HEK293 (cell line): ENCODE data around the gene RASA3.
A peak's percentile ranks its signal among the peaks of the same experiment; 100 is the strongest.

Experiments used
- CTCF ChIA-PET: fragments of 350-600 bp; formaldehyde crosslinking; extraction: SDS; loops from one replicate; lab custom pipeline; 2021; ENCODE audit warnings: antibody characterized with exemption; lab: Yijun Ruan, JAX
- POLR2A ChIA-PET: fragments of 300-600 bp; formaldehyde crosslinking; extraction: SDS; loops from one replicate; lab custom pipeline; 2020; ENCODE audit warnings: antibody characterized with exemption, inconsistent platforms; lab: Yijun Ruan, JAX
- H3K27ac ChIP-seq: fragments of 200-500 bp; sonication (Bioruptor generic); 2 replicates; pipeline ENCODE4 v1.5.1; 2014; ENCODE audit warnings: low read depth, low read length, control low read depth, inconsistent platforms; ENCODE audit errors: extremely low read depth
- H3K36me3 ChIP-seq, 2 experiments: fragments of 200-500 bp in 1 of 2; sonication (Bioruptor generic) in 1 of 2; 1 replicate in 1 of 2; 2 replicates in 1 of 2; pipeline ENCODE4 v1.5.1; 2014 to 2017; ENCODE audit warnings: inconsistent platforms in 2 of 2, low read length in 2 of 2; ENCODE audit not compliant: control insufficient read depth in 2 of 2, insufficient read depth in 1 of 2
- H3K4me1 ChIP-seq: fragments of 200-500 bp; sonication (Bioruptor generic); 2 replicates; pipeline ENCODE4 v1.5.1; 2014; ENCODE audit warnings: mild to moderate bottlenecking, low read length, inconsistent platforms; ENCODE audit not compliant: control insufficient read depth, insufficient read depth
- H3K4me3 ChIP-seq: 2 replicates; pipeline ENCODE4 v1.5.1; 2011; ENCODE audit warnings: low read depth, mild to moderate bottlenecking, control low read depth, low read length, moderate library complexity
- H3K9me3 ChIP-seq: fragments of 200-500 bp; sonication (Bioruptor generic); 2 replicates; pipeline ENCODE4 v1.5.1; 2014; ENCODE audit warnings: low read depth, low read length, inconsistent platforms; ENCODE audit not compliant: control insufficient read depth, insufficient read depth
- EGR2 ChIP-seq: fragments of 450-650 bp; formaldehyde crosslinking; IDR thresholded peaks from 2 replicates; pipeline ENCODE4 v1.5.1; 2016; ENCODE audit warnings: low read depth, missing biosample characterization, missing genetic modification characterization
- GLIS2 ChIP-seq: fragments of 450-650 bp; formaldehyde crosslinking; IDR thresholded peaks from 2 replicates; pipeline ENCODE4 v1.5.1; 2016; ENCODE audit warnings: missing biosample characterization, missing genetic modification characterization
- HIC1 ChIP-seq: fragments of 450-650 bp; formaldehyde crosslinking; IDR thresholded peaks from 2 replicates; pipeline ENCODE4 v1.5.1; 2016; ENCODE audit warnings: missing biosample characterization, missing genetic modification characterization
- HOXC10 ChIP-seq: sonication (generic); formaldehyde crosslinking; IDR thresholded peaks from 2 replicates; pipeline ENCODE4 v1.8.1; 2023; ENCODE audit warnings: mild to moderate bottlenecking, missing genetic modification reagents
- PRDM6 ChIP-seq: fragments of 450-650 bp; formaldehyde crosslinking; IDR thresholded peaks from 2 replicates; pipeline ENCODE4 v1.5.1; 2017; ENCODE audit warnings: missing biosample characterization, missing genetic modification characterization
- SP2 ChIP-seq: fragments of 450-650 bp; formaldehyde crosslinking; IDR thresholded peaks from 2 replicates; pipeline ENCODE4 v1.5.1; 2016; ENCODE audit warnings: missing biosample characterization, missing genetic modification characterization
- ZFHX2 ChIP-seq: fragments of 450-650 bp; formaldehyde crosslinking; conservative IDR thresholded peaks from 2 replicates; pipeline ENCODE4 v1.5.1; 2016; ENCODE audit warnings: missing biosample characterization, missing genetic modification characterization
- ZNF132 ChIP-seq: fragments of 450-650 bp; formaldehyde crosslinking; IDR thresholded peaks from 2 replicates; pipeline ENCODE4 v1.5.1; 2017; ENCODE audit warnings: missing biosample characterization, missing genetic modification characterization, borderline replicate concordance
- ZNF174 ChIP-seq: fragments of 450-650 bp; formaldehyde crosslinking; IDR thresholded peaks from 2 replicates; pipeline ENCODE4 v1.5.0; 2017; ENCODE audit warnings: missing biosample characterization, mild to moderate bottlenecking, missing genetic modification characterization
- ZNF2 ChIP-seq: fragments of 450-650 bp; formaldehyde crosslinking; IDR thresholded peaks from 2 replicates; pipeline ENCODE4 v1.5.1; 2016; ENCODE audit warnings: missing biosample characterization, missing genetic modification characterization
- ZNF24 ChIP-seq: fragments of 450-650 bp; formaldehyde crosslinking; IDR thresholded peaks from 2 replicates; pipeline ENCODE4 v1.5.1; 2016; ENCODE audit warnings: missing biosample characterization, missing genetic modification characterization
- ZNF488 ChIP-seq: fragments of 450-650 bp; formaldehyde crosslinking; IDR thresholded peaks from 2 replicates; pipeline ENCODE4 v1.5.1; 2016; ENCODE audit warnings: missing biosample characterization, missing genetic modification characterization
- ZNF510 ChIP-seq: fragments of 450-650 bp; formaldehyde crosslinking; IDR thresholded peaks from 2 replicates; pipeline ENCODE4 v1.5.1; 2018; ENCODE audit warnings: mild to moderate bottlenecking, missing genetic modification characterization, missing biosample characterization; ENCODE audit not compliant: insufficient replicate concordance
- ZNF549 ChIP-seq: fragments of 450-650 bp; IDR thresholded peaks from 2 replicates; pipeline ENCODE4 v1.5.1; 2018; ENCODE audit warnings: missing biosample characterization, missing genetic modification characterization, mild to moderate bottlenecking, inconsistent platforms, moderate library complexity
- ZNF626 ChIP-seq: fragments of 450-650 bp; sonication (Bioruptor Pico); formaldehyde crosslinking; IDR thresholded peaks from 2 replicates; pipeline ENCODE4 v1.5.1; 2018; ENCODE audit warnings: missing biosample characterization, missing genetic modification characterization, inconsistent platforms
- ZNF670 ChIP-seq: fragments of 450-650 bp; formaldehyde crosslinking; IDR thresholded peaks from 2 replicates; pipeline ENCODE4 v1.5.1; 2016; ENCODE audit warnings: missing biosample characterization, missing genetic modification characterization, low read depth
- TF ChIP-seq, protein P1 (sequence below): fragments of 450-650 bp; formaldehyde crosslinking; IDR thresholded peaks from 2 replicates; pipeline ENCODE4 v1.5.1; 2016; ENCODE audit warnings: missing biosample characterization, missing genetic modification characterization, borderline replicate concordance
- TF ChIP-seq, protein P2 (sequence below): fragments of 450-650 bp; formaldehyde crosslinking; IDR thresholded peaks from 2 replicates; pipeline ENCODE4 v1.5.1; 2016; ENCODE audit warnings: missing biosample characterization, missing genetic modification characterization, borderline replicate concordance
- TF ChIP-seq, protein P3 (sequence below): IDR thresholded peaks from 2 replicates; pipeline ENCODE4 v1.6.1; 2011; ENCODE audit warnings: mild to moderate bottlenecking, low read depth, low read length, borderline replicate concordance

RASA3 gene

GRCh38 chr13:114042066-114042815 lies 90.2 kb downstream of the RASA3 start (continued):
- TF ChIP-seq, protein P1, sequence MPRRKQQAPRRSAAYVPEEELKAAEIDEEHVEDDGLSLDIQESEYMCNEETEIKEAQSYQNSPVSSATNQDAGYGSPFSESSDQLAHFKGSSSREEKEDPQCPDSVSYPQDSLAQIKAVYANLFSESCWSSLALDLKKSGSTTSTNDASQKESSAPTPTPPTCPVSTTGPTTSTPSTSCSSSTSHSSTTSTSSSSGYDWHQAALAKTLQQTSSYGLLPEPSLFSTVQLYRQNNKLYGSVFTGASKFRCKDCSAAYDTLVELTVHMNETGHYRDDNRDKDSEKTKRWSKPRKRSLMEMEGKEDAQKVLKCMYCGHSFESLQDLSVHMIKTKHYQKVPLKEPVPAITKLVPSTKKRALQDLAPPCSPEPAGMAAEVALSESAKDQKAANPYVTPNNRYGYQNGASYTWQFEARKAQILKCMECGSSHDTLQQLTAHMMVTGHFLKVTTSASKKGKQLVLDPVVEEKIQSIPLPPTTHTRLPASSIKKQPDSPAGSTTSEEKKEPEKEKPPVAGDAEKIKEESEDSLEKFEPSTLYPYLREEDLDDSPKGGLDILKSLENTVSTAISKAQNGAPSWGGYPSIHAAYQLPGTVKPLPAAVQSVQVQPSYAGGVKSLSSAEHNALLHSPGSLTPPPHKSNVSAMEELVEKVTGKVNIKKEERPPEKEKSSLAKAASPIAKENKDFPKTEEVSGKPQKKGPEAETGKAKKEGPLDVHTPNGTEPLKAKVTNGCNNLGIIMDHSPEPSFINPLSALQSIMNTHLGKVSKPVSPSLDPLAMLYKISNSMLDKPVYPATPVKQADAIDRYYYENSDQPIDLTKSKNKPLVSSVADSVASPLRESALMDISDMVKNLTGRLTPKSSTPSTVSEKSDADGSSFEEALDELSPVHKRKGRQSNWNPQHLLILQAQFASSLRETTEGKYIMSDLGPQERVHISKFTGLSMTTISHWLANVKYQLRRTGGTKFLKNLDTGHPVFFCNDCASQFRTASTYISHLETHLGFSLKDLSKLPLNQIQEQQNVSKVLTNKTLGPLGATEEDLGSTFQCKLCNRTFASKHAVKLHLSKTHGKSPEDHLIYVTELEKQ (tag by site-specific recombination), result no peak
- TF ChIP-seq ZNF510, result no peak
- TF ChIP-seq, protein P2, sequence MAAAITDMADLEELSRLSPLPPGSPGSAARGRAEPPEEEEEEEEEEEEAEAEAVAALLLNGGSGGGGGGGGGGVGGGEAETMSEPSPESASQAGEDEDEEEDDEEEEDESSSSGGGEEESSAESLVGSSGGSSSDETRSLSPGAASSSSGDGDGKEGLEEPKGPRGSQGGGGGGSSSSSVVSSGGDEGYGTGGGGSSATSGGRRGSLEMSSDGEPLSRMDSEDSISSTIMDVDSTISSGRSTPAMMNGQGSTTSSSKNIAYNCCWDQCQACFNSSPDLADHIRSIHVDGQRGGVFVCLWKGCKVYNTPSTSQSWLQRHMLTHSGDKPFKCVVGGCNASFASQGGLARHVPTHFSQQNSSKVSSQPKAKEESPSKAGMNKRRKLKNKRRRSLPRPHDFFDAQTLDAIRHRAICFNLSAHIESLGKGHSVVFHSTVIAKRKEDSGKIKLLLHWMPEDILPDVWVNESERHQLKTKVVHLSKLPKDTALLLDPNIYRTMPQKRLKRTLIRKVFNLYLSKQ (tag by site-specific recombination), result no peak
- no peak for TF ChIP-seq HOXC10 (CRISPR knock-in tag)
- no peak for TF ChIP-seq PRDM6 (tag by site-specific recombination)

DNA sequence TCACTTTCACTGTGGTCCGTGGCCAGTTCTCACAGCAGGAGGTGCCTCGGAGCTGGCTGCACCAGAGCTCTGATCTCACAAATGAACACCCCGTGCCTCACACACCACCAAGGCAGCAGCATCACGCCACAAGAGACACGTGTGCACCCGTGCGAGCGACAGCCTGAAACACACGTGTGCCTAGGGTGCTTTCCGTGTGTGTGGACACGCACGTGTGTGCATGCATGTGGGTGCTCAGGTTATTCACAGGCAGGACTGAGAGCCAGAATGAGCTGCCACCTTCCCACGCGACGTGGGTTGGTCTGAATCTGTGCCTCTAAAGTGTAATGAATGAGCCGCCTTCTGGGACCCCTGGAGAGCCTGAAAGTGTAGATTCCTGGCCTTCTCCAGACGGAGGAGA lies 90.9 kb downstream of the RASA3 start:
- CTCF ChIA-PET, result no interaction called here
- Histone ChIP-seq H3K4me1 (no peaks in the 10 kb centered on the region), H3K9me3 (no peaks in the 10 kb centered on the region), H3K4me3 (no peak overlapping the region), H3K36me3 (no peaks in the 10 kb centered on the region), H3K27ac (no peak overlapping the region)
- no peak for TF ChIP-seq SP2
- TF ChIP-seq ZNF24 (tag by site-specific recombination), result no peak
- TF ChIP-seq ZFHX2 (tag by site-specific recombination), result peak; percentile 40
- TF ChIP-seq EGR2 (tag by site-specific recombination), result peak; percentile 63
- TF ChIP-seq ZNF549, result no peak
- POLR2A ChIA-PET, result no interaction called here

DNA sequence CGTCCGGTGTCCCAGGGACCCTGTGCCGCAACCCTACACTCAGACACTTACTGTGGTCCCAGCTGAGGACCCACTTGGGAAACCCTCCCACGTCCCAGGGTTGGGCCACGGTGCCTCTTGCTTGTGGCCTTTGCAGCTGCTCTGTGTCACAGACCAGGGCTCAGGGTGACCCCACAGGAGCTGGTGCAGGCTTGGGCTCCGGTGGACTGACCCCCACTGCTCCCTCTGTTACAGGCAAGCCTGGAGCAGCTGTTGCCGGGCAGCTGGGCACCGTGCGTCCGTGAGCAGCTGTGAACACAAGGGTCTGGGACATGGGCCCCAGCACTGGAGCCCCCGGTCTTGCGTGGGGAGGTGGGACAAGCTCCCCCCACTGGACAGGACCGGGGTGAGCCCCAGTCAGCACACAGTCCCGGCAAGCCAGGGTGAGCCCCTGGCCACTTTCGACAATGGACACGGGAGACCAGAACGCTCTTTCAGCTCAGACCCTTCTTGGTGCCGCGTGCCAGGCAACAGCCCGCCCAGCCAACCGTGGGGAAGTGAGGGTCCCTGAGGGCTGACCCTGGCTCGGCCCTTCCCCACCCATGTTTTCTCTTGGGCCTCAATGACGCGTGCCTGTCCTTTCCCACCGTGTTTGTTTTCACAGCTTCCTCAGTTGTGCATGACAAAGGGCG lies 92.8 kb downstream of the RASA3 start:
- Histone ChIP-seq H3K27ac (no peak overlapping the region), H3K9me3 (no peaks in the 10 kb centered on the region), H3K4me3 (no peak overlapping the region), H3K36me3 (no peaks in the 10 kb centered on the region), H3K4me1 (no peaks in the 10 kb centered on the region)
- ChIA-PET CTCF (interaction anchor here (0.7 kb wide), 1 partner anchor 14 kb away, joined by 4 read pairs; no protein-coding TSS in a partner anchor), POLR2A (no interaction called here)
- TF ChIP-seq ZNF2 (tag by site-specific recombination) (no peak), HIC1 (no peak), ZNF488 (tag by site-specific recombination) (no peak), ZNF626 (no peak), ZNF670 (tag by site-specific recombination) (no peak), ZNF132 (tag by site-specific recombination) (no peak), ZNF174 (tag by site-specific recombination) (no peak), GLIS2 (tag by site-specific recombination) (no peak)
- TF ChIP-seq, protein P3, sequence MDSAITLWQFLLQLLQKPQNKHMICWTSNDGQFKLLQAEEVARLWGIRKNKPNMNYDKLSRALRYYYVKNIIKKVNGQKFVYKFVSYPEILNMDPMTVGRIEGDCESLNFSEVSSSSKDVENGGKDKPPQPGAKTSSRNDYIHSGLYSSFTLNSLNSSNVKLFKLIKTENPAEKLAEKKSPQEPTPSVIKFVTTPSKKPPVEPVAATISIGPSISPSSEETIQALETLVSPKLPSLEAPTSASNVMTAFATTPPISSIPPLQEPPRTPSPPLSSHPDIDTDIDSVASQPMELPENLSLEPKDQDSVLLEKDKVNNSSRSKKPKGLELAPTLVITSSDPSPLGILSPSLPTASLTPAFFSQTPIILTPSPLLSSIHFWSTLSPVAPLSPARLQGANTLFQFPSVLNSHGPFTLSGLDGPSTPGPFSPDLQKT, result no peak
